ENCODE data around the gene POLR1A.

DNA sequence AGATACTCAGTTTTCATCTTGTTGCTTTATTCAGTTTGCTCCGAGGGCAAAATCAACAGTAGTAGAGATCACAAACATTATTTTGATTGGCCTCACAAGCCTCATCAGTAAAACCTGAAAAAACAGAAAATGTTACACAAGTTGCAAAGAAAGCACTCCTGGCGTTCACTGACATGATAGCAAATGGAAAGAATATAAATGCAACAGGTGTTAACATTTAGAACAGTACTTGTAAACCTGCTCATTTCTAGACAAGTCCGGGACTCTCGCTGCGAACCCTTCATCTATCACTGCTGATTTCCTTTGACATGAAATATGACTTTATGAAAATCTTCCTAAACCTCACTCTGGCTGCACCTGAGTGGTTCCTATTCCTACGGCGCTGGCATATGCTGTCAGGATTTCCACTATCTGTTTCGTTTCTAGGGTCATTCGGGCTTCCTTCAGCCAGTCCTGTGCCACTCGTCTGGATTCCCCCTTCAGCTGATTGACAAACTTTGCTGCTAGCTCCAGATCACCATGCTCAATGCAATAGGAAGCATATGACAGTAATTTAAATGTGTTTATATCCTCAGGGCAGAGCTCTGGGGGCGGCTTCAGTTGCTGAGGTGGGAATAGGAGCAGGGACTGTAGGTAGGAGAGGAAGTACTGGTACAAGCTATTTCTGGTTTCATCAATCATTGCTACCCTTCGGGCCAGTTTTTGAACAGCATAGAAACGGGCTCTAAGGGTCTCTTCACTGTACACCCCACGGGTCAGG lies 38.4 kb upstream of the POLR1A start:
- TF ChIP-seq, protein P1, sequence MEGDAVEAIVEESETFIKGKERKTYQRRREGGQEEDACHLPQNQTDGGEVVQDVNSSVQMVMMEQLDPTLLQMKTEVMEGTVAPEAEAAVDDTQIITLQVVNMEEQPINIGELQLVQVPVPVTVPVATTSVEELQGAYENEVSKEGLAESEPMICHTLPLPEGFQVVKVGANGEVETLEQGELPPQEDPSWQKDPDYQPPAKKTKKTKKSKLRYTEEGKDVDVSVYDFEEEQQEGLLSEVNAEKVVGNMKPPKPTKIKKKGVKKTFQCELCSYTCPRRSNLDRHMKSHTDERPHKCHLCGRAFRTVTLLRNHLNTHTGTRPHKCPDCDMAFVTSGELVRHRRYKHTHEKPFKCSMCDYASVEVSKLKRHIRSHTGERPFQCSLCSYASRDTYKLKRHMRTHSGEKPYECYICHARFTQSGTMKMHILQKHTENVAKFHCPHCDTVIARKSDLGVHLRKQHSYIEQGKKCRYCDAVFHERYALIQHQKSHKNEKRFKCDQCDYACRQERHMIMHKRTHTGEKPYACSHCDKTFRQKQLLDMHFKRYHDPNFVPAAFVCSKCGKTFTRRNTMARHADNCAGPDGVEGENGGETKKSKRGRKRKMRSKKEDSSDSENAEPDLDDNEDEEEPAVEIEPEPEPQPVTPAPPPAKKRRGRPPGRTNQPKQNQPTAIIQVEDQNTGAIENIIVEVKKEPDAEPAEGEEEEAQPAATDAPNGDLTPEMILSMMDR (IDR thresholded peaks at IDR 0.05) = no peak
- no peak for TF ChIP-seq POLR2AphosphoS5 (IDR thresholded peaks at IDR 0.05)
